ENCODE measurements around the gene AKT1. TPM values are rescaled to one million over a fixed set of nuclear protein-coding genes. Genes with fewer than 3 reads are reported as not detected.
A peak's percentile ranks its signal among the peaks of the same experiment; 100 is the strongest.

The AKT1 gene
- total RNA-seq, 1 donor, result 188 TPM

GRCh38 chr14:104797115-104798044, 1.8 kb upstream of the AKT1 start:
- Histone ChIP-seq H3K27ac (ENCODE audit: low read depth, low read length) (no peak overlapping the region), H3K27me3 (ENCODE audit: insufficient read depth, low read length) (peaks cover 2% of the 10 kb centered on the region), H3K36me3 (ENCODE audit: insufficient read depth, low read length) (no peaks in the 10 kb centered on the region), H3K4me1 (ENCODE audit: insufficient read depth, low read length) (peaks cover 23% of the 10 kb centered on the region), H3K4me3 (ENCODE audit: insufficient read depth, low read length) (no peak overlapping the region), H4K20me1 (ENCODE audit: insufficient read depth, low read length) (peaks cover 30% of the 10 kb centered on the region), H2AFZ (ENCODE audit: low read length) (no peak overlapping the region), H3K9me3 (ENCODE audit: low read depth, low read length) (no peaks in the 10 kb centered on the region), H3K79me2 (ENCODE audit: insufficient read depth, low read length) (peaks cover 25% of the 10 kb centered on the region), H3K4me2 (ENCODE audit: insufficient read depth, low read length) (no peak overlapping the region)
- TF ChIP-seq CTCF (IDR thresholded peaks at IDR 0.05; ENCODE audit: extremely low read depth, low read depth, low read length), result no peak
- DNase-seq (ENCODE audit: insufficient read length, low spot score, missing footprints), result peak; percentile 94

- H3K4me2 ChIP-seq (ENCODE audit: insufficient read depth, low read length), result no peak overlapping the region
- H3K27me3 ChIP-seq (ENCODE audit: insufficient read depth, low read length), result peaks cover 2% of the 10 kb centered on the region
- TF ChIP-seq CTCF (IDR thresholded peaks at IDR 0.05; ENCODE audit: extremely low read depth, low read depth, low read length), result no peak
- no peaks in the 10 kb centered on the region for H3K36me3 ChIP-seq (ENCODE audit: insufficient read depth, low read length)
- H3K79me2 ChIP-seq (ENCODE audit: insufficient read depth, low read length), result peaks cover 32% of the 10 kb centered on the region
- H3K27ac ChIP-seq (ENCODE audit: low read depth, low read length), result no peak overlapping the region
- no peak overlapping the region for H3K4me3 ChIP-seq (ENCODE audit: insufficient read depth, low read length)
- no peaks in the 10 kb centered on the region for H3K9me3 ChIP-seq (ENCODE audit: low read depth, low read length)
- H4K20me1 ChIP-seq (ENCODE audit: insufficient read depth, low read length), result peaks cover 29% of the 10 kb centered on the region
- no peak overlapping the region for H2AFZ ChIP-seq (ENCODE audit: low read length)
- peaks cover 22% of the 10 kb centered on the region for H3K4me1 ChIP-seq (ENCODE audit: insufficient read depth, low read length)
- no peak for DNase-seq (ENCODE audit: insufficient read length, low spot score, missing footprints)
These were observed 1.1 kb upstream of the AKT1 start for GRCh38 chr14:104796687-104797081.

GRCh38 chr14:104795781-104796686, 486 bp upstream of the AKT1 start:
- H3K79me2 ChIP-seq (ENCODE audit: insufficient read depth, low read length), result peaks cover 39% of the 10 kb centered on the region
- peaks cover 17% of the 10 kb centered on the region for H3K4me1 ChIP-seq (ENCODE audit: insufficient read depth, low read length)
- no peaks in the 10 kb centered on the region for H3K9me3 ChIP-seq (ENCODE audit: low read depth, low read length)
- peak overlapping the region; percentile 67 for H3K4me3 ChIP-seq (ENCODE audit: insufficient read depth, low read length)
- no peaks in the 10 kb centered on the region for H3K36me3 ChIP-seq (ENCODE audit: insufficient read depth, low read length)
- H4K20me1 ChIP-seq (ENCODE audit: insufficient read depth, low read length), result peaks cover 36% of the 10 kb centered on the region
- TF ChIP-seq CTCF (IDR thresholded peaks at IDR 0.05; ENCODE audit: extremely low read depth, low read depth, low read length), result no peak
- peak; percentile 100 for DNase-seq (ENCODE audit: insufficient read length, low spot score, missing footprints)
- H3K27ac ChIP-seq (ENCODE audit: low read depth, low read length), result no peak overlapping the region
- no peak overlapping the region for H2AFZ ChIP-seq (ENCODE audit: low read length)
- H3K27me3 ChIP-seq (ENCODE audit: insufficient read depth, low read length), result peaks cover 2% of the 10 kb centered on the region
- H3K4me2 ChIP-seq (ENCODE audit: insufficient read depth, low read length), result peak overlapping the region; percentile 69

Data from osteoblast (primary cell).